ENCODE results near the gene TFEB.

DNA sequence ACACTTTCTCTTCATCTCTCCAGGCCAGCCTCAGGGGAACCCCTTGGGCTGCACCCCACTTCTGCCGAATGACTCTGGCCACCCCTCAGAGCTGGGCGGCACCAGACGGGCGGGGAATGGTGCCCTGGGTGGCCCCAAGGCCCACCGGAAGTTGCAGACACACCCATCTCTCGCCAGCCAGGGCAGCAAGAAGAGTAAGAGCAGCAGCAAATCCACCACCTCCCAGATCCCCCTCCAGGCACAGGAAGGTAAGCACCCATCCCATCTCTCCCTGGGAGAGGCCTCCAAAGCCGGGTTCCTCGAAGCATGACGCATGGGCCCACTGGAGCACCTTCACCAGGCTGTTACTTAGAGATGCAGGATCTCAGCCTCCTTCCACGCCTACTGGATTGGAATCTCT lies 85.8 kb downstream of the TFEB start:
- TF ChIP-seq RB1 (IDR thresholded peaks at IDR 0.05; ENCODE audit: borderline replicate concordance): no peak
- no peak for TF ChIP-seq POLR2AphosphoS5 (IDR thresholded peaks at IDR 0.05; ENCODE audit: low read length)
- TF ChIP-seq, protein P1, sequence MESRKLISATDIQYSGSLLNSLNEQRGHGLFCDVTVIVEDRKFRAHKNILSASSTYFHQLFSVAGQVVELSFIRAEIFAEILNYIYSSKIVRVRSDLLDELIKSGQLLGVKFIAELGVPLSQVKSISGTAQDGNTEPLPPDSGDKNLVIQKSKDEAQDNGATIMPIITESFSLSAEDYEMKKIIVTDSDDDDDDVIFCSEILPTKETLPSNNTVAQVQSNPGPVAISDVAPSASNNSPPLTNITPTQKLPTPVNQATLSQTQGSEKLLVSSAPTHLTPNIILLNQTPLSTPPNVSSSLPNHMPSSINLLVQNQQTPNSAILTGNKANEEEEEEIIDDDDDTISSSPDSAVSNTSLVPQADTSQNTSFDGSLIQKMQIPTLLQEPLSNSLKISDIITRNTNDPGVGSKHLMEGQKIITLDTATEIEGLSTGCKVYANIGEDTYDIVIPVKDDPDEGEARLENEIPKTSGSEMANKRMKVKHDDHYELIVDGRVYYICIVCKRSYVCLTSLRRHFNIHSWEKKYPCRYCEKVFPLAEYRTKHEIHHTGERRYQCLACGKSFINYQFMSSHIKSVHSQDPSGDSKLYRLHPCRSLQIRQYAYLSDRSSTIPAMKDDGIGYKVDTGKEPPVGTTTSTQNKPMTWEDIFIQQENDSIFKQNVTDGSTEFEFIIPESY (IDR thresholded peaks at IDR 0.05): no peak
- TF ChIP-seq POLR2A (IDR thresholded peaks at IDR 0.05; ENCODE audit: low read depth, low read length): no peak
- TF ChIP-seq, protein P2, sequence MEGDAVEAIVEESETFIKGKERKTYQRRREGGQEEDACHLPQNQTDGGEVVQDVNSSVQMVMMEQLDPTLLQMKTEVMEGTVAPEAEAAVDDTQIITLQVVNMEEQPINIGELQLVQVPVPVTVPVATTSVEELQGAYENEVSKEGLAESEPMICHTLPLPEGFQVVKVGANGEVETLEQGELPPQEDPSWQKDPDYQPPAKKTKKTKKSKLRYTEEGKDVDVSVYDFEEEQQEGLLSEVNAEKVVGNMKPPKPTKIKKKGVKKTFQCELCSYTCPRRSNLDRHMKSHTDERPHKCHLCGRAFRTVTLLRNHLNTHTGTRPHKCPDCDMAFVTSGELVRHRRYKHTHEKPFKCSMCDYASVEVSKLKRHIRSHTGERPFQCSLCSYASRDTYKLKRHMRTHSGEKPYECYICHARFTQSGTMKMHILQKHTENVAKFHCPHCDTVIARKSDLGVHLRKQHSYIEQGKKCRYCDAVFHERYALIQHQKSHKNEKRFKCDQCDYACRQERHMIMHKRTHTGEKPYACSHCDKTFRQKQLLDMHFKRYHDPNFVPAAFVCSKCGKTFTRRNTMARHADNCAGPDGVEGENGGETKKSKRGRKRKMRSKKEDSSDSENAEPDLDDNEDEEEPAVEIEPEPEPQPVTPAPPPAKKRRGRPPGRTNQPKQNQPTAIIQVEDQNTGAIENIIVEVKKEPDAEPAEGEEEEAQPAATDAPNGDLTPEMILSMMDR (IDR thresholded peaks at IDR 0.05 in 2 of 3, conservative IDR thresholded peaks at IDR 0.05 in 1 of 3; ENCODE audit: control insufficient read depth in 2 of 3, extremely low read depth in 1 of 3, insufficient read depth in 1 of 3, low read depth in 3 of 3, low read length in 3 of 3): no peak
- no peak for TF ChIP-seq ATF7 (IDR thresholded peaks at IDR 0.05; ENCODE audit: low read depth)
- TF ChIP-seq SMC3 (IDR thresholded peaks at IDR 0.05; ENCODE audit: borderline replicate concordance, low read length): no peak

All from GM12878 (cell line).